ENCODE measurements around the gene COL4A4.

COL4A4 gene

DNA sequence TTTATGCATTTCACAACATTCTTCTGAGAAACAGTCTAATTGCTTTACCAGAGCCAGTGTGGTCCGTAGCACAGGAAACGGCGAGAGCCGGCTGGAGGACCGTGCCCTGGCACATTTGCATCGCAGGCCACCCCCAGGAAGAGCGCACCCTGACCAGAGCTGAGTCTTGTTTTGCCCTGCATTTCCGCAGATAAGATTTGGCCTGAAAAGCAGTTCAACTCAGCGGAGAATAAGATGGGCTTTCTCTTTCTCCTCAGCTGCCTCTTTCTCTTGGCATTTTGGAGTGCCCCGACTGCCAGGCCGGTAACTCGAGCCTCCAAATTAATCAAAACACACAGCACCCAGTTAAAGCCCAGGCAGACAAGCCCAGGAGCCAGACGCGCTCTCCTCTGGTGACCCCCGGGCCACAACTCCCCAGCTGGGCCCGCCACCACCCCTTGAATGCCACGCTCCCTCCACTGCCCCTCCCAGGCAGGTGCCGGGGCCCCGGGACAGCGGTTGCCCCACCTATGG is 464 bp downstream of the COL4A4 start:
- no peak for DNase-seq (ENCODE audit: low read depth in 1 of 2, low spot score in 1 of 2)

DNA sequence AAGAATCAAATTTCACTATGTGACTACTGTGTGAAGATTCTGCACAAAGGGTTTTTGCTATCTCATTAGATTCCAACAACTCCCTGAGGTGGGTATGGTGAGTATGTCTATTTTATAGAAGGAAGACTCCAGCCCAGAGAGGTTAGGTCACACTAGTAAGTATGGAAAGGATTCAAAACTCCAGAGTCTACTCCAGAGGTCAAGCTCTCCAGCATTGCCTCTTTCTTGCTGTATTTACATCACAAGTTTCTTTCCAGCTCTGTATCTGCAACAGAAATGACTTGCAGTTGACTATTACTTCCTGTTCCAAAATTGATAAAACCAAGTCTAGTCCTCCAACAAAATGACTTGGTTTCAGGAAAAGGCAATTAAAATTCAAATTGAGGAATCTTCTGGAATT is 2.1 kb downstream of the COL4A4 start:
- DNase-seq (ENCODE audit: low read depth in 1 of 2, low spot score in 1 of 2): no peak

GRCh38 chr2:227160164-227160563 is 3.8 kb downstream of the COL4A4 start:
- no peak for DNase-seq (ENCODE audit: low read depth in 1 of 2, low spot score in 1 of 2)

- no peak for DNase-seq (ENCODE audit: low read depth in 1 of 2, low spot score in 1 of 2)
Measured at GRCh38 chr2:227154986-227155774, 8.8 kb downstream of the COL4A4 start.

DNA sequence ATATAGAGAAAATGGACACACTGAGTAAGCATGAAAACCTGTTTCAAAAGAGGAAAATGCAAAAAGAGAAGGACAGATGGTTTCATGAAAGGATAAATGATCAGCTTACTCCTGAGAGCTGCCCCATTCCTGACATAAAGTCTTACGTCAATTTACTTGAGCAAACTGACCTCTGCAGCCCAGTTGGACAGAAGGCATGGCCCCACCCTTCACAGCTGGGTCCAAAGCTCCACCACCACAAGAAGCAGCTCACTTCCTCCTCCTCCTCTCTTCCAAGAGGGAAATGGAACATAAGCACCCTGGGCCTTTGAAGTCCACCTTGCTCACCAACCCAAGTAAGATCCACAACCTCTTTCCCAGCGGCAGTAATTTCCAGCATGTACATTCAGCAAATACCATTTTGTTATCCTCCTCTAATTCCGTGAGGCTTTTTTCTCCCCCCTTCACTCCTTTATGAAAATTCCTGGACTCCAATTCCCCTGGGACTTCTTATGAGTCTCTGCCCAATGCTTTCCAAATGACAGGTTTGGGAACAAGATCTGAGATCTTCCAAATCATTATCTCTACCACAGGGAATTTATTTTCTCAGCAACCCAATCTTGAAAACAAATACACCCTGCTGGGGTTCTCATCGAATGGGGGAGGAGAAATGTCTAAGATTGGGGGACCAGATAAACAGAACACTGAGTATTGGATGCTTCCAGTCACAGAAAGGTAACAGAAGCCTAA is 10.1 kb downstream of the COL4A4 start:
- DNase-seq (ENCODE audit: low read depth in 1 of 2, low spot score in 1 of 2): no peak

DNA sequence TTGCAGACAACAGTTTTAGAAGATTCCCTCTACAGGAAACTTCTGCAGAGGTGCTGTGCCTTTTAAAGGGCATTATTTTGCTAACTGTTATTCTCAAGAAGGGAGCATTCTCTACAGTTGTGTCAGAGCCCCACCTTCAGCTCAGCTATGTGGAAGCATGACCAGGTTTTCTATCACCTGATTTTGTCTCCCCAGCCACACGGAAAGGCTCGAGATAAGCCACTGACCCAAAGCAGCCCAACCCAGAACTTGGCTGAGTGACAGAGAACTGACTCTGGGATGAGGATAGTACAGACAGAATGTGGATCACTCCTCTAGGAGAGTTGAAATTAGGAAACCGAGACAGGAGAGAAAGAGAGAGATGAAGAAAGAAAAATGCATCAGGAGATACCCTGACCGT is 10.7 kb downstream of the COL4A4 start:
- no peak for DNase-seq (ENCODE audit: low read depth in 1 of 2, low spot score in 1 of 2)

DNA sequence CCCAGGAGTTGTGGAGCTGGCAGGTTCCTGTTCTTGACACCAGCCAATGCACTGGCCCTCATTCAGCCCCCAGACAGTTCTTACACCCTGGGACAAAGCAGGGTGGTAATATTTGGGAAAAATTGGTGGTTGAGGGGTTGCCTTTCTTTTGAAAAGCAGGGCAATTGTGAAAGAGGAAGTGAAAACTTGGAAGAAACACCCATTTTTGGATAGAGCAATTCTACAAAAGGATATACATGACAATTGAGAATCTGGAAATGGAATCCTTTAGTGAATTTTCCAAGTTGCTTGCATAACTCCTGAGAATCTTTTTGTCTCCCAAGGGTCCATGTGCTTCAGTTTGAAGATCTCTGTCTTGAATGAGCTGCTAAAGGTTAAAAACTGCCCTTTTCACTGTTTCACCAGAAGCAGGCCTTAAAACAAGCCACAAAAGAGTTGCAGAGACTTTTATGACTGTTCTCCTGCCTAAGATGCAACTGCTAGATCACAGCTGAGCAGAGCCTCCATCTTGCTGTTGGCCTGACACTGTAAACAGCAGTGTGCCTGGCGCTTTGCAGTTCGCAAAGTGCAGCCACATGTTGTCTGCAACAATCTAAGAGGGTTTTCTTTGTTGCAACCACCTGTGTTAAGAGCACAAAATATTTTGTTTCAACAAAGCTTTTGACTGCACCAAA is 11.8 kb downstream of the COL4A4 start:
- no peak for DNase-seq (ENCODE audit: low read depth in 1 of 2, low spot score in 1 of 2)

DNA sequence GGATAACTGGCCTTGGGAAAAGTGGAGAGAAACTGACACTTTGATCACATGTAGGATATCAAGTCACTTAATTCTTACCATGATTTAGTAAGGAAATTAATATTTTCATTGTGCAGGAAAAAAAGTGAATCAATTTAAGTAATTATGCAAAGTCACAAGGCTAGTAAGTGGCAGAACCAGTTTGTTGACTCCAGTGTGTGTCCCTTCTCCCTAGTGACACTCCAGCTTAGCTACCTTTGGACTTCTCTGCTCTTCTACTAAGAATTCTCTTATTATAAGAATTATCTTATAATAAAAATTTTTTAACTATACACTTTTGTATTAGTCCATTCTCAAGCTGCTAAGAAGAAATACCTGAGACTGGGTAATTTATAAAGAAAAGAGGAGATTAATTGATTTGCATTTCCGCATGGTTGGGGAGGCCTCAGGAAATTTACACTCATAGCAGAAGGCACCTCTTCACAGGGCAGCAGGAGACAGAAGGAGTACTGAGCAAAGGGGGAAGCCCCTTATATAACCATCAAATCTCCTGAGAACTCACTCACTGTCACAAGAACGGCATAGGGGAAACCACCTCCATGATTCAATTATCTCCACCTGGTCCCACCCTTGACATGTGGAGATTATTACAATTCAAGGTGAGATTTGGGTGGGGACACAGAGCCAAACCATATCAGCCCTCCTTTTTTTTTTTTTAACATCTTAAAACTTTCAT is 13.6 kb downstream of the COL4A4 start:
- no peak for DNase-seq (ENCODE audit: low read depth in 1 of 2, low spot score in 1 of 2)

DNA sequence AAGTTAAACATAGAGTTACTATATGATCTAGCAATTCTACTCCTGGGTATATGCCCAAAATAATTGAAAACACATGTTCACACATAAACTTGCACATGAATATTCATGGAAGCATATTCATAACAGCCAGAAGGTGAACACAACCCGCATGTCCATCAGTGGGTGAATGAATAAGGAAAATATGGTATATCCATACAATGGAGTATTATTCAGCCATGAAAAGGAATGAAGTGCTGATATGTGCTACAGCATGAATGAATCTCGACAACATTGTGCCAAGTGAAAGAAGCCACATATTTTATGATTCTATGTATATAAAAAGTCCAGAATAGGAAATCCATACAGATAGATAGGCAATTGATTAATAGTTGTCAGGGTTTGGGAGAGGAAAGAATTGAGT is 15.9 kb downstream of the COL4A4 start:
- DNase-seq (ENCODE audit: low read depth in 1 of 2, low spot score in 1 of 2): no peak

- DNase-seq (ENCODE audit: low read depth in 1 of 2, low spot score in 1 of 2): no peak
Measured at GRCh38 chr2:227147023-227147422, 17.0 kb downstream of the COL4A4 start.

DNA sequence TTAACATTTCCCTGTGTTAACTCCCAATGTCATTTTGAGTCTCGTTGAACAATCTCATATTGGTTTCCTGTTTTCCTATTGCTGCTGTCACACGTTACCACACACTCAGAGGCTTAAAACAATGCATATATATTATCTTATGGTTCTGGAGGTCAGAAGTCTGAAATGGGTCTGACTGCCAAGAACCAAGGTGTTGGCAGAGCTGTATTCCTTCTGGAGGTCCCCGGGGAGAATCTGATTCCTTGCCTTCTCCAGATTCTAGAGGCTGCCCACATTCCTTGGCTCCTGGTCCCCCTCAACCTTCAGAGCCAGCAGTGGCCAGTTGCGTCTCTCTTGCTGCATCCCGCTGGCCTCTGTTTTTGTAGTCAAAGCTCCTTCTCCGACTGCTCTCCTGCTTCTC is 17.5 kb downstream of the COL4A4 start:
- DNase-seq (ENCODE audit: low read depth in 1 of 2, low spot score in 1 of 2): no peak

DNA sequence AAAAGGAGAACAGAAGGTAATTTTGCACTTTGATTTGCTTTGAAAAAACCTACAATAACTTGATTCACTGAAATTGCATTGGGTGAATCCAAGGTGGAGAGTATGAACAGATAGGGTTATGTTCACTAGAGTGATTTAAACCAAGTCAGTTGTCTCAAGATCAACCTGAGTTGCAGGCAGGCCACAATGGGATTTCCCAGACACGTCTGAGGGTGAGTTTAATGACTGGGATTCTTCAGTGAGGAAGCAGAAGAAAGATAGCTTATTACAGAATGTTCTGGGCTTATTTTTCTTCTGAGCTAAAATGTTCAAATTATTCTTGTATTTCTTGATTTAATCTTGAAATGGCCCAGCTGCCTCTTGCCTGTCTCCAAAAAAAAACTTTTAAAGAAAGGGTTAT is 20.1 kb downstream of the COL4A4 start:
- DNase-seq (ENCODE audit: low read depth in 1 of 2, low spot score in 1 of 2): no peak

DNA sequence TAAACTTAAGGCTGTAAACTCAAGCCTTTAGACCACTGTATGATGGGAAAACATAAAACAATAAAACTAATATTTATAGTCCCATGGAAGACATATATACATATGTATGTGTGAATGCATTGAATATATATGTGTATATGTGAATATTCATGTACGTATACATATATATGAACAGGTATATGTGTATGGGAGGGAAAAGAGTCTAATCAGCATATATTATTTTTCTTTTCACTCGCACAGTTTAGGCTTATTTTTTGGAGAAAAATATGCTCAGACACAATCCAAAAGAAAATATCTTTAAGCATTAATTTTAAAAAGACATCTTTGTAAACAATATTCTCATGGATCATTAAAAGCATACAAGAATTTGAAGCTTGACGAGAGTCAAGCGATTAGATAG is 22.7 kb downstream of the COL4A4 start:
- DNase-seq (ENCODE audit: low read depth in 1 of 2, low spot score in 1 of 2): no peak

- no peak for DNase-seq (ENCODE audit: low read depth in 1 of 2, low spot score in 1 of 2)
Measured at GRCh38 chr2:227134591-227134990, 29.4 kb downstream of the COL4A4 start.

GRCh38 chr2:227132986-227133385 is 31.0 kb downstream of the COL4A4 start:
- DNase-seq (ENCODE audit: low read depth in 1 of 2, low spot score in 1 of 2): no peak

DNA sequence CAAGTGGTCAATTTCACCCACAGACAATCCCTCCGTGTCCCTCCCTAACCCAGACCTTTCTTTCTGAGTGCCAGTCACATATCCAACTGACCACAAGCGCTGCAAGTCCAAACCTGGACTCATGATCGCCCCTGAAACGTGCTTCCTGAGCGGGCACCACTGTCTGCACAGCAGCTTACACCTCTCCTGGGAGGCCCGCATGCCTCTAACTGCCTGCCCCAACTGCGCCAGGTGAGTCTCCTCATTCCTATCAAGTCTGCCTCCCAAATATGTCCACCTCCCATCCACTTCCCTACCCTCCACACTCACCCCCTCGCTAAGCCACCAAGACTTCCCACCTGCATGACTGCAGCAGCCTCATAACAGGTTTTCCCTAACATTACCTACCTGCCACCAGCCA is 33.4 kb downstream of the COL4A4 start:
- no peak for DNase-seq (ENCODE audit: low read depth in 1 of 2, low spot score in 1 of 2)

- no peak for DNase-seq (ENCODE audit: low read depth in 1 of 2, low spot score in 1 of 2)
Measured at GRCh38 chr2:227127201-227127600, 36.8 kb downstream of the COL4A4 start.

- no peak for DNase-seq (ENCODE audit: low read depth in 1 of 2, low spot score in 1 of 2)
Measured at GRCh38 chr2:227125506-227125905, 38.5 kb downstream of the COL4A4 start.

GRCh38 chr2:227124811-227125210 is 39.2 kb downstream of the COL4A4 start:
- no peak for DNase-seq (ENCODE audit: low read depth in 1 of 2, low spot score in 1 of 2)

DNA sequence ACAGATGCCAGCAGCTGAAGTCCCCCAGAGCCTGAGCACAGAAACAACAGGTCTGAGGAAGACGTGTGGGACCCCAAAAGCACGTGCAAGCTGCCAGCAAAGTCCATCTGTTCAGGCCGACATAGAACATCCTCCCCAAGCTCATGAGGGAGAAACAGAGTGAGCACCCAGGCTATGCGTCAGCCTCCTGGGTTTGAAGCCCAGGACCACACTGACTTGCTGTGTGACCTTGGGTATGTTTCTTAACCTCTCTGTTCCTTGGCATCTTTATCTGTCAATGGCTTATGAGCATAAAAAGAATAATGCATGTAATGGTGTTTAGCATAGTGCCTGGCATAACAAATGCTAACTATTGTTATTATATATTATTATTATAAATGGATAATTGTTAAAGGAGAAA is 40.3 kb downstream of the COL4A4 start:
- no peak for DNase-seq (ENCODE audit: low read depth in 1 of 2, low spot score in 1 of 2)

- no peak for DNase-seq (ENCODE audit: low read depth in 1 of 2, low spot score in 1 of 2)
Measured at GRCh38 chr2:227118353-227118752, 45.7 kb downstream of the COL4A4 start.

All from activated T-helper 1 cell treated with anti-CD3 and anti-CD28 coated beads, Interleukin-2, amount 50 U/mL, for 16 hours (primary cell).